LNCAP (cell line): ENCODE results near the gene RBL1.

ENCODE experiments used
- CTCF ChIP-seq: fragments of 450-650 bp; IDR thresholded peaks from 2 replicates; pipeline ENCODE4 v1.5.1; 2017; ENCODE audit warnings: mild to moderate bottlenecking

RBL1 gene

GRCh38 chr20:37071481-37071911, 24.3 kb downstream of the RBL1 start:
- TF ChIP-seq CTCF: no peak

- no peak for TF ChIP-seq CTCF
These were observed 29.6 kb downstream of the RBL1 start for GRCh38 chr20:37066168-37066567.

GRCh38 chr20:37055276-37055675, 40.5 kb downstream of the RBL1 start:
- no peak for TF ChIP-seq CTCF

- no peak for TF ChIP-seq CTCF
These were observed 42.4 kb downstream of the RBL1 start for GRCh38 chr20:37053230-37053950.

- no peak for TF ChIP-seq CTCF
These were observed 52.5 kb downstream of the RBL1 start for GRCh38 chr20:37042986-37043972.

GRCh38 chr20:37032077-37032476, 63.7 kb downstream of the RBL1 start:
- TF ChIP-seq CTCF: no peak

- TF ChIP-seq CTCF: no peak
These were observed 75.2 kb downstream of the RBL1 start for GRCh38 chr20:37020636-37021035.
